HG03039 (cell line): ENCODE measurements around the gene FBXO41.

ENCODE experiments used
- ATAC-seq: cut with Tn5 transposase; IDR thresholded peaks from one replicate; pipeline ENCODE4 v1.9.1; 2021; ENCODE audit warnings: mild to moderate bottlenecking, moderate library complexity; ENCODE audit not compliant: unreplicated experiment

The FBXO41 gene

DNA sequence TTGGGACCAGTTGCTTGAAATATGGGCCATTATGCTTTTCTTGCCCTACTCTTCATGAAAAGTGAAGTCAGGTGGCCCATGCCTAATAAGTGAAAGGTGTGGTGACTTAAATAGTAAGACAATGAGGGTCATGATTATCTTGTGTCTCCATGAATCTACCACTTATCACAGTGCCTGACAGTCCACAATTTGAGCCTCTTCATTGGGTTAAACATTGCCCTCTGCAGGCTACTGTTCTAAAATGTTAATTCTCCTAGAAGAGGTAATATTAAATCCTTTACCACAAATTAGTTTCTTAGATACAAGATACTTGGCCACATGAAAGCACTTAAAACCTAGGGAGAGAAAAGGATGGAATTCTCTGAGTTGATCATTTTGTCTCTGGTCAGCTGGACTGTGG lies 5.0 kb upstream of the FBXO41 start:
- ATAC-seq: no peak

DNA sequence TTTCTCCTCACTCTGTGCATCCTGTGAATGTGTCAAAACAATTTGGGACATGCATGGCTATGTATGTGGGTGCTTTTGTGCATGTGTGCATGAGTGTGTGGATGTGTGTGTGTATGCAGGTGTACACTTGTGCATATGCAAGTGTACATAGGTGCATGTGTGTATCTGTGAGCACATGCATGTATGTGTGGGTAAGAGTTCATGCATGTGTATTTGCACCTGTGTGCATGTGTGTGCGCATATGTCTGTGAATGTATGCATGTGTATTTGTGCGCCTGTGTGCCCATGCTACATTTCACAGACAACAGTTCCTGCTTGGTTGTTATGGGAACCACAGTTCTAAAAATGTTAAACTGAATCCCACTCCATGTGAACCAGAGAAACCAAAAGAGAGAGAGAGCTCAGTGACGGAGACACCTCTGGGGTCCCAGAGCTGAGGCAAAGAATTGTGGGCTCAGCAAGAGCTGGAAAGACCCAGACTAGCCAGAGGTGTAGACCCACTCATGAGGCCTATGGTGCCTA lies 1.9 kb upstream of the FBXO41 start:
- ATAC-seq: no peak

- ATAC-seq: peak; percentile 41
Measured at GRCh38 chr2:73285159-73285739, 971 bp upstream of the FBXO41 start.

GRCh38 chr2:73283545-73284295 lies 558 bp downstream of the FBXO41 start:
- ATAC-seq: peak; percentile 18

DNA sequence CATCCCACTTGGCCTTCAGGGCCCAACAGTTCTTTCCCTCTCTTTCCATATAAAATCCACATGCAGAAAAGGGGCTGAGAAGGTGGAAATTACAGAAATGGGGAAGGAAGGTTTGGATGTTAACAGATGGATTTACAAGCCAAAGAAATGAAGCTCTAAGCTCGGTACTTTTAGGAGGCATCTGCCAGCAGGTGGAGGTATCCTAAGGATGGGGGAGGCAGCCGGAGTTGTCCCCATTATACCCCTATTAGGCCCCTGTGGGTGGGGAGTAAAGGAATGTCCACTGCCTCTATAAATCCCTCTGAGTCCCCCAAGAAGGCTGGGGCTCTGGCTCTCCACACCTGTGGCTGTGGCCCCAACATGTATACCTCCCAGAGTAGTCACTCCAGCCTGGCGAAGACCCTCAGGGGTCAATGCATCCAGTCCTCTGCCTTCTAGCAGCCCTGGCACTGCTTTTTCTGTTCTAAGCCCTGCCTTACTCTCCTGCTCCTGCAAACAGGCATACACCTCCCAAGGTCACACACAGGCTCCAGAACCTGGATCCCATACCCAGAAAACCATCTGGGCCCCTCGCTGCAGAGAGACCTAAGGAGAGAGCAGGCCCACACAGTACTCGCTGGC lies 1.2 kb downstream of the FBXO41 start:
- ATAC-seq: no peak

DNA sequence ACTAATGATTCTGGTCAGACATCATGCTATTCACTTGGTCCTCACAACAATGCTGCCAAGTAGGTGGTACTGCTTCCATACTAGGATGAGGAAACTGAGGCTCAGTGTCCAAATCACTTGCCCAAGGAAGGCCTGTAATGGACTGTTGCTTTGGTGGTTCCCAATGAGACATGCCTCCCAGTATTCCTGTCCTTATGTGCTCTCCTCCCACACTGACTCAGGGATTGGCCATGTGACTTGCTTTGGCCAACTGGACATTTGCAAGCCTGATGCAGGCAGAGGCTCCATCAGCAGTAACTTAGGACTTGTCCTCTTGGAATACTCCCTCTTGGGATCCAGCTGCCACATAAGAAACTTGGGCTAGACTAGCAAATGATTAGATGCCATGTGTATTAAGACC lies 3.0 kb downstream of the FBXO41 start:
- ATAC-seq: no peak

GRCh38 chr2:73279852-73280251 lies 4.4 kb downstream of the FBXO41 start:
- no peak for ATAC-seq

DNA sequence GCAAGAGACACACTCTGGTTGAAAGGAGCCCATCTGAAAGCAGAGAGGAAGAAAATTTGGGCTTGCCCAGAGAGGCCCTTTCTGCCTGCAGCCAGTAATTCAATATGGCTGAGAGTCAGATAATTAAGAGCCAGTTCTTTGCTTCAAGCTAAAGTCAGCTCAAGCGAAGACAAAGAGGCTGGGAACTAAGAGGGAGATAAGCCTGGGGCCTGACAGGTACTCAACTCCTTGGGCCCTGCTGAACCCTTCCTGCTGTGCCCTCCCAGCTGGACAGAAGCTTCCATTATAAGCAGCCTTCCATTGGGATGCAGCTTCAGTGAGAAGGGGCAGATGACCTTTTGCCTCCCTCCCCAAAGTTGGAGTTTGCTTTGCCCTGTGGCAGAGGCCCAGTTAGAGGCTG lies 12.0 kb downstream of the FBXO41 start:
- ATAC-seq: no peak

DNA sequence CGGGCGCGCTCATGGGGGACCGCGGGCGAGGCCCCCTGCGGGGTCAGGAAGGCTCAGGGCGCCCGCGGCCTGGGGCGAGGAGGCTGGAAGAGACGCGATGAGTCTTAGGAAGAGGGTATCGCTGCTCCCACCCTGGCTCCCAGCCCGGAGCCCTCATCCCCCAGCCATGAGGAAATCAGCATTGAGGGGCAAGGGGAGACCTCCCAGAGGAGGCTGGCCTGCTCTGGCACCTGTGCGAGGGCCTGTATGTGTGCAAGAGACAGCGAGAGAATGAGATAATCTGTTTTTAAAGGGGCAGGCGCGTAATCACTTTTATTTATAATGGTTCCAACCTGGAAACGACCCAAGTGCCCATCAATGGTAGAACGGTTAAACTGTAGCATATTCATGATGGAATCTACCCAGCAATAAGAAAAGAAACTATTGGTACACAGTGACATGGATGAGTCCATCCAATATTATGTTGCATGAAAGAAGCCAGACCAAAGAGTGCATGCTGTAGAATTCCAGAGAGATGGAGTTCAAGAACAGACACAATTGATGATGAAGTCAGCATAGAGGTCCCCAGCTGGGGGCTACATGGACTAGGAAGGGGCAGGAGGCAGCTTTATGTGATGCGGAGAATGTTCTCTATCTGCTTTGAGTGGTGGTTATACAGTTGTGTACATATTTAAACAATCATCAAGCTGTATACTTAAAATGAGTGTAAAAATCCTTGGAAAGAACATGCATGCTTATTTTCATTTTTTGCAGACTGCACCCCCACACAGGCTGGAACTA lies 14.4 kb downstream of the FBXO41 start:
- ATAC-seq: no peak

GRCh38 chr2:73268830-73269685 lies 15.2 kb downstream of the FBXO41 start:
- no peak for ATAC-seq

DNA sequence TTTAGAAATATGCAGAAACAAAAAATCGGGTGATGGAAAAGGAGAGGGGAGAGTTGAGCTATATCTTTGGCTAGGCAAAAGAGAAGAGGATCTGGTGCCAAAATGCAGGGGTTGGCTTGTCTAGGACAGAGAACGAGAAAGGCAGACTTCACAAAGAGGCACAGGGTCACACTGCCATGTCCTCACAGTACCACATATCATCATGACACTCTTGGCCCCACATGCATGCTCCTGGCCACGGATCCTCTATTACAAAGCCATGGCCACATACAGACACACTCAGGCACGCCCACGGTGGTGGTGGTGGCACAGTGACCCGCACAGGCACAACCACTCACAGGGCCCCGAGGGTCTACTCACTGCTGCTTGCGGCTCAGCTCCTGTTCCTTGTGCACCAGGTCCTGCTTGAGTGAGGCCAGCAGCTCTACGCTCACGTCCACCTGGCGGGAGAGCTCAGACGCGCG lies 15.9 kb downstream of the FBXO41 start:
- no peak for ATAC-seq

GRCh38 chr2:73267008-73267407 lies 17.3 kb downstream of the FBXO41 start:
- no peak for ATAC-seq

DNA sequence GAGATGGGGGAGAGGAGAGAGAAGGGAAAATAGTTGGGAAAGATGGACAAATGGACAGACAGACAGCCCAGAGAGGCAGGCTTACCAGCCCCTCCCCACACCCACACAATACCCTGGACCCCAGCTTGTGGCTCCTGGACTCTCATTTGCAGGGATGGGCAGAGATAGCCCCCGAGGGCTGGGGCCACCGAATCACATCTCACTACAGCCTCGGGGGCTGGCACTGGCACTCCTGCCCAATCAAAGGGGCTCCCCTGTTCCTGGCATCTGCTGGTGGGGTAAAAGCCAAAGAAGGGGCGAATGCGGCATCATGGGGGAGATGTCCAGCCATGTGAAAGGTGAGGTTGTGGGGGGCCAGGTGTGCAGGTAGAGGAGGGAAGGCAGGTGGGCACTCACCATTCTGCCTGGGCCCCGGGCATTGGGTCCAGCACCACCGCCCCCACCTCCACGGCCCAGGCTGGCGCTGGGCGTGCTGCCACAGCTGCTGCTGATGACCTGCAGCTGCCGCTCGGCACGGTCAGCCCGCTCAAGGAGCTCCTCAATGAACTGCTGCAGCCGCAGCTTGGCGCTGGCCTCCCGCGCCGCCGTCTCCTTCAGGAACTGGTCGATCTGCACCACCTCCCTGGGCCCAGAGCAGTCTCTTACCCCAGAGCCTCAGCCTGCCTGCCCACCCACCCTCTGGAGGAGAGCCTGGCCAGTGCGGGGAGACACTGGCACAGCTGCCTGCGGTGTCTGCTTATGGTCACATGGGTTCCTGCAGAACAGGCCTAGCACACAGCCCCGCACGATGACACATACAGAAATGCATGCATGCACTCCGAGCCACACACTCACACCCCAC lies 18.0 kb downstream of the FBXO41 start:
- no peak for ATAC-seq

DNA sequence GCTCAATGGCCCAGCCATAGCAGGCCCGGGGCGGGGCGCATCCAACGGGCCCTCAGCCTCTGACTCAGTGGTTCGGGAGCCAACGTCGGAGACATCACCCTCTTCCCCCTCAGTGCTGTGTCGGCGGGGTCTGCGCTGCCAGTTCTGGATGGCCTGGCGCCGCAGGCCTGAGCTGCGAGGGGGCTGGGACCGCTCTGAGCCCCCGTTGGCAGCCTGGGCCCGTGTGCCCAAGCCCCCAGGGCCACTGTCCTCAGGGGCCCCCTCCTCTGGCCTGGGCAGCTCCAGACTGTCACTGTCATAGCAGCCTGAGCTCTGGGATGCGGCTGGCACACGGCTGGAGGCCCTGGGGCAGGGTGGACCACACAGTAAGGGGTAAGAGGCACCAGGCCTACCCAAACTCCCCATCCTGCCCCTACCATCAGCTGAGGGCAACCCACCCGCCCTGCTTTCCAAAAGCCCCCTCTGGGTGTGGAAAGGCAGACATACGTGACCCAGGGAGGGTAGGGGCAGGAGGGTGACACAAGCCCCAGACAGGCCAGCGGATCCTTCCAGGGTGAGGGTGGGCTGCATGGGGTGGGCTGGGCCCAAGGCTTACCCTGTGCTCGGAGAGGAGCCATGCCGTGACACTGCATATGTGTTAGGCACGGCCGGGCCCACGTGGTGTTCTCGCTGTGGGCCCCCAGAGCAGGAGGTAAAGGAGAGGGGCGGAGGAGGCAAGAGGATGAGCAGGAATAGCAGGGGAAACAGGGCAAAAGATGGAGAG lies 18.8 kb downstream of the FBXO41 start:
- ATAC-seq: no peak

- no peak for ATAC-seq
Measured at GRCh38 chr2:73264783-73265182, 19.5 kb downstream of the FBXO41 start.

GRCh38 chr2:73264332-73264606 lies 20.0 kb downstream of the FBXO41 start:
- no peak for ATAC-seq

DNA sequence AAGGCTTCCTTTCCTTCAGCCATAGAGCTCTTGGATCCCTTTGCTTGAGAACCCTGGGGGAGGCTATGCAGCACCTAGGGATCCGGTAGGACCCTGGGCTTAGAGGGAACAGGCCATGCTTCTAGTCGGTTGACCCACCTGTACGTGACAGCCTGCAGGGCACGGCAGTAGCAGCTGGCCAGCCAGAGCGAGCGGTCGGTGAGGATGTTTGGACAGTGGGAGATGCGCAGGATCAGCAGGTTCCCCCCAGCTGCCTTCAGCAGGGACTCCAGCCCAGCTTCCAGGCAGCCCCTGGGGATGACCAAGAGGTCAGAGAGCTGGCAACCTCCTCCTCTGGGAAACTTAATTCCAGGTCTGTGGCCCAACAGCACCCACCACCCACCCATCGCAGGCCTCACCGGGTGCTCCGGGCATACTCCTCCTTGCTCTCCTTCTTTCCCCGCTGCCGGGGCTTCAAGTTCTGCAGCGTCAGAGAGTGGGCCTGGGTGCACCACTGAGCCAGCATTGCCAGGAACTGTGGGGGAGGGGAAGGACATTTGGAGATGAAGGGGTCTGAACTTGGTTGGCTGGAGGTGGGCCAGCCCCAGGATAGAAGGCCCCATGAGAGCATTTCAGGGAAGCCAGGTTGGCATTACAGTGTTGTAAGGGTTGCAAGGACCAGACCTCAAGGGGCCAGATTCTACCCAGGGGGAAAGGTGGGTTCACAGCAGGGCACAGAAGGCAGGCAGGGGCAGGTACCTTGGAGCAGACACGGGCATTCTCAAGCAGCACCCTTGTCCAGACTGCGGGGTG lies 20.5 kb downstream of the FBXO41 start:
- ATAC-seq: no peak
